Measurements from ENCODE around the gene BCL6. TPM values are rescaled to one million over a fixed set of nuclear protein-coding genes. Genes with fewer than 3 reads are reported as not detected.

Gene BCL6
- total RNA-seq, 1 experiment from 2014 or later = 10.2 TPM

- ChIA-PET POLR2A (interaction anchor here (0.7 to 1.5 kb wide), 12 partner anchors 7 to 1210 kb away, joined by 3 to 31 read pairs (median 4); partner anchors contain the start of gene LPP), CTCF (interaction anchor here (0.6 to 2.8 kb wide), 13 partner anchors 153 to 1211 kb away, joined by 3 to 14 read pairs (median 4); no protein-coding TSS in a partner anchor)
- TF ChIP-seq JUN (CRISPR knock-in tag; IDR thresholded peaks at IDR 0.05) = no peak
- TF ChIP-seq ZSCAN18 (CRISPR knock-in tag; IDR thresholded peaks at IDR 0.05) = no peak
- no peak for TF ChIP-seq TCF7 (CRISPR knock-in tag; IDR thresholded peaks at IDR 0.05; ENCODE audit: low read depth)
- no peak for TF ChIP-seq FOXK1 (CRISPR knock-in tag; IDR thresholded peaks at IDR 0.05)
- TF ChIP-seq ZNF219 (CRISPR knock-in tag; IDR thresholded peaks at IDR 0.05; ENCODE audit: borderline replicate concordance) = no peak
- no peak for TF ChIP-seq ELF4 (CRISPR knock-in tag; IDR thresholded peaks at IDR 0.05; ENCODE audit: low read depth)
- TF ChIP-seq E2F4 (CRISPR knock-in tag; IDR thresholded peaks at IDR 0.05; ENCODE audit: borderline replicate concordance, low read depth) = no peak
- no peak for TF ChIP-seq NR3C1 (CRISPR knock-in tag; conservative IDR thresholded peaks at IDR 0.05; ENCODE audit: low read depth)
- TF ChIP-seq MYBL2 (CRISPR knock-in tag; IDR thresholded peaks at IDR 0.05) = no peak
- TF ChIP-seq ZNF416 (CRISPR knock-in tag; IDR thresholded peaks at IDR 0.05) = 0 out of 2 replicates have a peak, but pooled peaks have one; percentile 60
- no peak for TF ChIP-seq SOX15 (CRISPR knock-in tag; IDR thresholded peaks at IDR 0.05)
- TF ChIP-seq, protein P1, sequence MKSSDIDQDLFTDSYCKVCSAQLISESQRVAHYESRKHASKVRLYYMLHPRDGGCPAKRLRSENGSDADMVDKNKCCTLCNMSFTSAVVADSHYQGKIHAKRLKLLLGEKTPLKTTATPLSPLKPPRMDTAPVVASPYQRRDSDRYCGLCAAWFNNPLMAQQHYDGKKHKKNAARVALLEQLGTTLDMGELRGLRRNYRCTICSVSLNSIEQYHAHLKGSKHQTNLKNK (CRISPR knock-in tag; IDR thresholded peaks at IDR 0.05) = no peak
- TF ChIP-seq HMGXB4 (CRISPR knock-in tag; IDR thresholded peaks at IDR 0.05) = peak; percentile 12; the same call in 1 of the 2 replicates
- TF ChIP-seq, protein P2, sequence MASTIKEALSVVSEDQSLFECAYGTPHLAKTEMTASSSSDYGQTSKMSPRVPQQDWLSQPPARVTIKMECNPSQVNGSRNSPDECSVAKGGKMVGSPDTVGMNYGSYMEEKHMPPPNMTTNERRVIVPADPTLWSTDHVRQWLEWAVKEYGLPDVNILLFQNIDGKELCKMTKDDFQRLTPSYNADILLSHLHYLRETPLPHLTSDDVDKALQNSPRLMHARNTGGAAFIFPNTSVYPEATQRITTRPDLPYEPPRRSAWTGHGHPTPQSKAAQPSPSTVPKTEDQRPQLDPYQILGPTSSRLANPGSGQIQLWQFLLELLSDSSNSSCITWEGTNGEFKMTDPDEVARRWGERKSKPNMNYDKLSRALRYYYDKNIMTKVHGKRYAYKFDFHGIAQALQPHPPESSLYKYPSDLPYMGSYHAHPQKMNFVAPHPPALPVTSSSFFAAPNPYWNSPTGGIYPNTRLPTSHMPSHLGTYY (CRISPR knock-in tag; IDR thresholded peaks at IDR 0.05) = no peak
- TF ChIP-seq ZNF512 (CRISPR knock-in tag; IDR thresholded peaks at IDR 0.05; ENCODE audit: borderline replicate concordance) = no peak
- H3K4me3 Mint-ChIP-seq = peak overlapping the region; percentile 82
- H3K9me3 Mint-ChIP-seq = no peaks in the 10 kb centered on the region
- H3K27me3 Mint-ChIP-seq (ENCODE audit: low read depth) = peaks cover 17% of the 10 kb centered on the region
- peak overlapping the region; percentile 97 for H3K27ac Mint-ChIP-seq
- no peaks in the 10 kb centered on the region for H3K36me3 Mint-ChIP-seq
- H3K4me1 Mint-ChIP-seq = peaks cover 58% of the 10 kb centered on the region
- no peak for ATAC-seq
- peak; percentile 41 for DNase-seq (ENCODE audit: low spot score)
Observed at GRCh38 chr3:187744169-187745151, 808 bp downstream of the BCL6 start.

Data from WTC11 (cell line).